Measurements from ENCODE around the gene TAS2R19.

- no peak for TF ChIP-seq PKNOX1 (IDR thresholded peaks at IDR 0.05)
- no peak for TF ChIP-seq CTBP1 (IDR thresholded peaks at IDR 0.05; ENCODE audit: borderline replicate concordance)
- no peak for TF ChIP-seq FOXA1 (IDR thresholded peaks at IDR 0.05)
- TF ChIP-seq FOXK2 (IDR thresholded peaks at IDR 0.05): no peak
- TF ChIP-seq TARDBP (IDR thresholded peaks at IDR 0.05): no peak
- no peak for TF ChIP-seq FOXM1 (IDR thresholded peaks at IDR 0.05; ENCODE audit: borderline replicate concordance)
- no peak for TF ChIP-seq ELF4 (IDR thresholded peaks at IDR 0.05)
Observed at GRCh38 chr12:10974965-10975364, 47.5 kb downstream of the TAS2R19 start.
